HG02973 (cell line): Measurements from ENCODE around the gene A3GALT2.

Experiments
- ATAC-seq: cut with Tn5 transposase; IDR thresholded peaks from one replicate; pipeline ENCODE4 v1.9.1; 2021; ENCODE audit warnings: moderate library complexity; ENCODE audit not compliant: unreplicated experiment

Gene A3GALT2

DNA sequence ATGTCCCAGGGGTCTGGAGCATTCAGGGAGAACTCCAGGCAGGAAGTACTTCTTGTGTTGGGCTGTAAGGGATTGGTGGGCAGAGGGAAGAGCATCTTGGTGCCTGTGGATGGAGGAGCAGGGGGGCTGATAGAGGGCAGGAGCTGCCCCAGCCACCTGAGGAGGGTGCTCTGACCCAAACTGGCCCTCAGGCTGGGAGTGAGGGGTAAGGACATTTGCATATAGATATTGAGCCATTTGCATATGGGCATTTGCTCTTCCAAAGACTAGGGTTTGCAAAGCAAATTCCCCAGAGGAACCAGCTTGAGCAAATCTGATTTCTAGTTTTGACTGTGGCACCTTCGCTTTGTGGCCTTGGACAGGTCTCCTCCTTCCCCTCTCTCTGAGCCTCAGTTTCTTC, 46.5 kb downstream of the A3GALT2 start:
- no peak for ATAC-seq

- ATAC-seq, result no peak
Observed at GRCh38 chr1:33273961-33274371, 46.9 kb downstream of the A3GALT2 start.

DNA sequence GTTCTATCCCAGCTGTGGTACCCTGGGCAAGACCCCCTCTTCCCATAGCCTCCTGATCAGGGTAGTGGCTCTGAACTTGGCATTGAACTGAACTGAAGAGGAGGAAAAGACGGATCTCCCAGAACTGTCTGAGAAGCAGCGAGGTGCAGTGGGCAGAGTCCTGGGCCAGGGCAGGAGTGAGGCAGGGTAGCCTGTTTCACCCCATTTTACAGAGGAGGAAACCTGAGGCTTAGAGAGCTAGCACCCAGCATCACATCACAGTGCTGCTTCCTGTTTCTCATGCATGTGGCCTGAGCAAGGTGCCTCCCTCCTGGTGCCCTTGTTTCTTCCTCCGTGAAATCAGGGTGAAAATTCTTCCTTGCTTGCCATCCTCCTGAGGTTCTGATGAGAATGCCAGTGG, 47.5 kb downstream of the A3GALT2 start:
- no peak for ATAC-seq

DNA sequence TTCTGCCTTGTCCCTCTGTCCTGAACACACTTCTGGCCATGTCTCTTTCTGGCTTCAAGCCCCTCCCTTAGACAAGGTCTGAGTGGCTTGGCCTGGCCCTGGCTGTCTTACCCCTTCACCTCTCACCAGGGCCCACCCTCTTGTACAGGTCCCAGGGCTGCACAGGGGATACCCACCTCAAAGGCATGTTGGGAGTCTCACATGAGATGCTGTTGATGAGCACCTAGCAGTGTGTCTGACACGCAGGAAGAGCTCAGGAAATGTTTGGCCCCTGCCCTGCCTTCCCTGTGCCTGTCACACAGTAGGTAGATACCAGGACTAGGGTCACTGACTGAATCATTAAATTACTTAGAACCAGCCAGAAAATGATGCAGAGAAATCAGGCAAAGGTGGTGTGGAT, 48.0 kb downstream of the A3GALT2 start:
- ATAC-seq, result no peak

GRCh38 chr1:33272509-33272908, 48.4 kb downstream of the A3GALT2 start:
- no peak for ATAC-seq

GRCh38 chr1:33271666-33272505, 49.0 kb downstream of the A3GALT2 start:
- ATAC-seq, result no peak

DNA sequence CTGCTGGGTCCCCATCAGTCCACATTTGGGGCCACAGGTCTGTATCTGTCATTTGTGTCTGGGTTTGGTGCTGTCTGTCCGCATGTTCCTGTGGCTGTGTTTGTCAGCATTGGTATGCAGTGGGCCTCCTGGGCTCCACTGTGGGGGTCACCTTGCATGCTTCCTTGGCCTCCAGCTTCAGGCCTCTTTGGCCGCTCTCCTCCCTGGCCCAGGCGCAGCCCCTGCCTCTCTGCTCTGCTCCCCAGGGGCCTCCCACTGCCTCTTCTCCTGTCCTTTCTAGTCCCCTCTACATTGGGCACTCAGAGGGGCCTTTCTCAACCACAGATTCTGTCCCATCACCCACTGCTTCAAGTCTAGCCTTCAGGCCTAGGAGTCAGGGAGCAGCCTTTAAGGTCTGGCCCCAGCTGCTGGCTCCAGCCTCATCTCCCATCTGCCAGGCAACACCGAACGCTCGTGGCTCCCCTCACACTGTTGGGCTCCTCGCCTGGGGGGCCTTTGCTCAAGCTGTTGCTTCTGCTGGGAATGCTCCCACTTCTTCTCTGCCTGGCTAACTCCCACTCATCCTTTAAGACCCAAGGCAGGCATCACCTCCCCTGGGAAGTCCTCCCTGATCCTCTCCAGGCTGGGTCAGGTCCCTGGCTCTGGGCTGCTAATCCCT, 50.0 kb downstream of the A3GALT2 start:
- no peak for ATAC-seq

DNA sequence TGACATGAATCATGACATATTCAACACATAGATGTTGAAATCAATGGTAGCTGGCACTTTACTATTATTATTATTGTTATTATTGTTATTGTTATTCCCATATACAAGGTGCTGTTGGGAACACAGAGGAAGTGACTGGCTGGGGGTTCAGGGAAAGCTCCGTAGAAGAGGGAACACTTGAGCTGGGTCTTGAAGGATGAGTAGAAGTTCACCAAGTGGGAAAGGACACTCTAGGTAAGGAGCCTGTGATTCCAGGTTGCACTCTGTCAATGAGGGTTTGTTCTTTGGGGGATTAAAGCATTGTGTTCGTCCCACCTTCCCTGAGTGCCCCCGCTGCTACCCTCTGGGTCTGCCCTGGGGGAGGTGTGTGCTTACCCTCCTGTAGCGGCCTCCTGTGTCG, 50.5 kb downstream of the A3GALT2 start:
- no peak for ATAC-seq

GRCh38 chr1:33269621-33270020, 51.3 kb downstream of the A3GALT2 start:
- no peak for ATAC-seq

- no peak for ATAC-seq
Observed at GRCh38 chr1:33268927-33269610, 51.8 kb downstream of the A3GALT2 start.

DNA sequence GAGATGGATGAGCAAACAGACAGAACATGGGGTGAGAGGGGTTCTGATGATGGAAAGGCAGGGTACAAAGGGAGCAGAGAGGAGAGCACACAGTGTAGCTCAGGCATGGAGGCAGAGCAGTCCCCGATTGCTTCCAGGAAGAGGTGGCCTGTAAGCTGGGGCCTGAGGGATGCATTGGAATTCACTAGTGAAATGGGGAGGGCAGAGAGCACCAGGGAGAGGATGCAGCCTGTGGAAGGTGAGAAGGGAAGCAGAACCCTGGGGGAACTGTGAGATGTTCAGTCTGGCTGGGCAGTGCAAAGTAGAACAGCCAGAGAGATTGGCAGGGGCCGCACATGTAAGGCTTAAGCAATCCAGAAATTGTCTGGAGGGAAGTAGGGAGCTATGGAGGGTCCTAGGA, 52.4 kb downstream of the A3GALT2 start:
- no peak for ATAC-seq

DNA sequence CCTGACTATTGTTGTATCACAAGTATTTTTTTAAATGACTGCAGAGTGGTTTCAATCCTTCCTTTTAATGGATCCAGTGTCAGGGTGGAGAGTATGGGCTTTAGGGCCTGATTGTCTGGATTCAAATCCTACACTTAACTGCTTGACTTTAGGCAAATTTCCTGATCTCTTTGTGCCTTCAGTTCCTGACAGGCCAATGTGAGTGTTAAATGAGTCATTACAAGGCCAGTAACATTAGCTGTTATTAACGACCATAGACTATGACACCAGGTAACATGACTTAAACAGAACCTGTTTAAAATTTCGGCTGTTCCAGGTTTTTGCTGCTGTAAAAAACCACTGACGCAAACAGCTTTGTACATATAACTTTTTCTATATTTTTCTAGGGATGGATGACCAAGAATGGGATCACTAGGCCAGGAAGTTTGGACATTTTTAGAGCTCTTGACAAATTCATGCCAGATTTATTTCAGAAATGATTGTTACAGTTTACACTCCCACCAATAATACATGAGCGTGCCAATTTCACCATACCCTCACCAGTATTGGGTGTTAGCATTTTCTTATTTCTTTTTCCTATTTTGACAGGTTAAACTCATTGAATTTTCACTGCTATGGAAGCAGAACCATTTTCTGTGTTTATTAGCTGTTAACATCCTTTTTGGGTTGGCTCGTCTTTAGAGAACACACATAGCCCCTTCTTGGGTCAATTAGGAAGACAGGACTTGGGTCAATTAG, 53.3 kb downstream of the A3GALT2 start:
- ATAC-seq, result no peak

GRCh38 chr1:33266766-33267165, 54.1 kb downstream of the A3GALT2 start:
- ATAC-seq, result no peak

DNA sequence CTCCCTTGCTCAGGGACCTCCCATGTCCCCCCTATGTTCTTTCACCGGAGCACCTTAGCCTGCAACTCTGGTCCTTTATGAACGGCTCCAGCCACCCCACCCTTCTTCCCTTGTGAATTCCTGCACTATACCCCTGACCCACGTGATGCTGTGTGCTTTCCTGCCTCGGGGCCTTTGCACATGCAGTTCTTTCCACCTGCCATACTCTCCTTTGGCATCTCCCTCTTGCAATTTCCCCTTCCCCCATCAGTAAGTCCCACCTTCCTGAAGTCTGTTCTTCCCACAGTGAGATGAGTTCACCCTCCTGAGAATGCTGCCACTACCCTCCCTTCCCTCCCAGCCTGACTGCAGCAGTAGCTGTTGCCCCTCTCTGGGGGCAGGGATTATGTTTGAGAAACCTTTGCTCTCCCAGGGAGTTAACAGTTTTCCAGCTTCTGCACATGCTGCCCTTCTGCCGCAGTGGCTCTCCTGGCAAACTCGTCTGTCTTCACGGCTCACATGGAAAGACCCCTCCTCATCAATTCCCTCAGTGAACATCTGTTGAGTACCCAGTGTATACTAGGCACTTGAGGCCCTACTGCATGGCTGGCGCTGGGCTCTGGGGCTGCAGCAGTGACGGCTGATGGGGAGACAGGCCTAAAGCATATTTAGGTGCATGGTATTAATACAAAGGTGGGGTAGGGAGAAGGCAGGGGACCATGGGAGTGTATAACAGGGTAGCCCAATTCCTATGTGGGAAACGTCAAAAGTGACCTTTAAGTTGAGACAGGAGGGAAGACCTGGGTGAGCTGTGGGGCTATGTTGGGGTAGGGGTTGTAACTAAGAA, 54.9 kb downstream of the A3GALT2 start:
- no peak for ATAC-seq

DNA sequence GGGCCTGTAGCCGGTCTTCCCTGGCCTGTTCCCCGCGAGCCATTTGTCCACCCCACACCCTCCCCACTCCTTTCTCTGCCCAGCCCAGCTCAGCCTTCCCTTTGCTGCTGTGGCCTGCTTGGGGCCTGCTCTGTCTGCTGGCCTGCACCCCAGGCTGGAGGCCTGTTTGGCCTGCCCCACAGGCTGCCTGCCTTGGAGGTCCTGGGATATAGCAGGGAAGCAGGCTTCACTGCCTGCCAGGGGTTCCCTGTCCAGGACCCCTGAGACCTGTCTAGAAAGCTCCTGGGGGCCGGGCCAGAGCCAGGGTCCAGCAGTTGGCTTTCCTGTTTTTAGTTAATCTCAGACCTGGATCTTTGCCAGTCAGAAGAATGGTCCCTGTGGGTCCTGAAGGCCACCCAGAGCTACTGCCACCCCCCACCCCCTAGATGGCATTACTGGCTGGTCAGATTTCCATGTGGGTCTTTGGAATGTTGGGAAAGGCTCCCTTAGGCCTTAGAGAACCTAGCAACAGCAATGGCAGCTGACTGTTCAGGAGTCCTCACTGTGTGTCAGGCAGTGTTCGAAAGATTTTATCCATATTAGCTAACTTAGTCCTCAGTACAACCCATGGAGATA, 56.9 kb downstream of the A3GALT2 start:
- no peak for ATAC-seq

- no peak for ATAC-seq
Observed at GRCh38 chr1:33261344-33261743, 59.6 kb downstream of the A3GALT2 start.

DNA sequence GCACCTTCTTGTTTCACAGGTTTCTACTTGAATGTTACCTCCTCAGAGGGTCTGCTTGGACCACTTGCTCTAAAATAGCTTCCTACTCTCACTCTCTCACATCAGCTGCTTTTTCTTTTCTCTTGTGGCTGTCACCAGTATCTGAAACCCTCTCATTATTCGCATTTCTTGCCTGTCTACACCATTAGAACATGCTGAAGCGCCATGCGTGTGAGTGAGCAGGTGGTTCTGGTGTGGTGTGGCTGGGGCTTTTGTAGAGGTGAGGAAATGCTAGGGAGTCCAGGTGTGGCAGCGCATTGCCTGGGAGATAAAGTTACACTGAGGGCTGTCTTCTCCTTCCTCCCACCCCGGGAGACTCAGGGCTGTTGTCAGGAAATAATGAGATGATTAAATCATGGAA, 60.5 kb downstream of the A3GALT2 start:
- ATAC-seq, result no peak

GRCh38 chr1:33259879-33260278, 61.0 kb downstream of the A3GALT2 start:
- no peak for ATAC-seq

DNA sequence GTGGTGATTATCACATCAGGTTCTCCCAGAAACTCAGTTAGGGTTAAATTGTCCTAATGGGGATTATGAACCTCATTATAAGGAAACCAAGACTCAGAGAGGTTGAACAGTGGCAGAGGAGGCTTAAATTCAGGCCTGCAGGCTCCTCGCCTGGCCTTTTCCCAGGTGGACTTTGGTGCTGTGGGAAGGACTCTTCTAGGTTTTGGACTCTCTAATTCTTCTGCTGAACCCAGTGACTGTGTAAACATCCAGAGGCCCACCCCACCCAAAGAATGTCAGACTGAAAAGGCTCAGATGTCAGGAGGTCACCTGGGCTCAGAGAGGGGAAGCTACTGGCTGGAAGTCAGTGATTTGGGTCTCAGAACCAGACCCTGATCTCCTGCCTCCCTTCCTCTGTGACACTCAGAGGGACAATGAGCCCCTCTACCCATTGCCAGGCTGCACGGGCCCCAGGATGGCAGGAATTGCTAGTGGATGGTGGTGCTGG, 62.1 kb downstream of the A3GALT2 start:
- ATAC-seq, result no peak
